Left kidney (tissue), 8 donors: Measurements from ENCODE around the gene ANTKMT. TPM values are rescaled to one million over a fixed set of nuclear protein-coding genes. Genes with fewer than 3 reads are reported as not detected.

Source experiments
- DNase-seq: peaks from one replicate; pipeline ENCODE4 v3.0.0-alpha.2; 2013
- long read RNA-seq, 8 donors: transcript quantifications; one replicate each; lab custom pipeline, GENCODE V29; 2026
- polyA plus RNA-seq: library from polyadenylated mRNA; unstranded; fragments of 120-200 nt; gene quantifications from one replicate; pipeline ENCODE4 v1.2.1, GENCODE V29; 2013; ENCODE audit not compliant: insufficient read length

Gene ANTKMT, protein sequence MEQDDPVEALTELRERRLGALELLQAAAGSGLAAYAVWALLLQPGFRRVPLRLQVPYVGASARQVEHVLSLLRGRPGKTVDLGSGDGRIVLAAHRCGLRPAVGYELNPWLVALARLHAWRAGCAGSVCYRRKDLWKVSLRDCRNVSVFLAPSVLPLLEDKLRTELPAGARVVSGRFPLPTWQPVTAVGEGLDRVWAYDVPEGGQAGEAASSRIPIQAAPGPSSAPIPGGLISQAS
- 9.0 TPM for polyA plus RNA-seq
- long read RNA-seq, donor 1, transcript FAM173A-207 (5 exons, 1,052 nt): major isoform, 13 of 23 reads
- long read RNA-seq, donor 1, transcript FAM173A-201 (4 exons, 806 nt): minor isoform, 5 of 23 reads
- long read RNA-seq, donor 1, partial matches to known transcripts: 0 of 23 reads
- long read RNA-seq, donor 1, other reads (novel, unspliced or antisense): 0 of 23 reads
- long read RNA-seq, donor 2, transcript FAM173A-207 (5 exons, 1,052 nt): major isoform, 13 of 17 reads
- long read RNA-seq, donor 2, partial matches to known transcripts: 0 of 17 reads
- long read RNA-seq, donor 2, other reads (novel, unspliced or antisense): 0 of 17 reads
- long read RNA-seq, donor 3, transcript FAM173A-207 (5 exons, 1,052 nt): major isoform, 8 of 8 reads
- long read RNA-seq, donor 3, partial matches to known transcripts: 0 of 8 reads
- long read RNA-seq, donor 3, other reads (novel, unspliced or antisense): 0 of 8 reads
- long read RNA-seq, donor 4, partial matches to known transcripts: 0 of 2 reads
- long read RNA-seq, donor 4, other reads (novel, unspliced or antisense): 0 of 2 reads
- long read RNA-seq, donor 5, transcript FAM173A-207 (5 exons, 1,052 nt): major isoform, 24 of 35 reads
- long read RNA-seq, donor 5, partial matches to known transcripts: 6 of 35 reads
- long read RNA-seq, donor 5, other reads (novel, unspliced or antisense): 0 of 35 reads
- long read RNA-seq, donor 6, transcript FAM173A-207 (5 exons, 1,052 nt): major isoform, 27 of 36 reads
- long read RNA-seq, donor 6, partial matches to known transcripts: 5 of 36 reads
- long read RNA-seq, donor 6, other reads (novel, unspliced or antisense): 0 of 36 reads
- long read RNA-seq, donor 7, transcript FAM173A-201 (4 exons, 806 nt): minor isoform, 7 of 32 reads
- long read RNA-seq, donor 7, transcript FAM173A-207 (5 exons, 1,052 nt): major isoform, 20 of 32 reads
- long read RNA-seq, donor 7, partial matches to known transcripts: 0 of 32 reads
- long read RNA-seq, donor 7, other reads (novel, unspliced or antisense): 0 of 32 reads
- long read RNA-seq, donor 8, partial matches to known transcripts: 0 of 3 reads
- long read RNA-seq, donor 8, other reads (novel, unspliced or antisense): 0 of 3 reads

DNA sequence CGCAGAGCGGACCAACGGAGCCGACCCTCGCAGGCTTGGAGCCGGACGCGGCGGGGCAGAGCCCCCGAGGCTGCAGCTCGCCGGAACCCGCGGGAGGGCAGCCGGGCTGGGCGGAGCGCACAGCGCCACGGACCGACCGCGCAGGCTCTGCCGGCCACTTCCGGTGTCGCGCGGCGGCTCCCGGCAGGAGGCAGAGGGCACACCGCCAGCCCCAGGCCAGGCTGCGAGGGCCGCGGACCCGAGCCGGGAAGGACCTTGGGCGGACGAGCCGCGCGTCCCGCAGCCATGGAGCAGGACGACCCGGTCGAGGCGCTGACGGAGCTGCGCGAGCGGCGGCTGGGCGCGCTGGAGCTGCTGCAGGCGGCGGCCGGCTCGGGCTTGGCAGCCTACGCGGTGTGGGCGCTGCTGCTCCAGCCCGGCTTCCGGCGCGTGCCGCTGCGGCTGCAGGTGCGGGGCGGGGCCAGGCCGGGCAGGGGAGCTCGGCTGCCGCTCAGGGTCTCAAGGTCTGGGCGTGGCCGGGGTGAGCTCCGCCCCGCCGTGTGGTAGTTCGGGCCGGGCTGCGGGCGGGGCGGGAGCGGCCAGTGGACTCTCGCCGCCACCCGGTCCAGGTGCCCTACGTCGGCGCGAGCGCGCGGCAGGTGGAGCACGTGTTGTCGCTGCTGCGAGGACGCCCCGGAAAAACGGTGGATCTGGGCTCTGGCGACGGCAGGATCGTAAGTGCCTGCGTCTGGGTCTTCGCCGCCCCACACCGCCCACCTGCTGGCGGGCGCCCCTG is at the start of gene ANTKMT:
Gene ANTKMT (plus strand): TSS at position 157 of the 775 bp plus-strand sequence. CDS start 129 bp downstream, at position 286.
- peak; percentile 72 for DNase-seq

DNA sequence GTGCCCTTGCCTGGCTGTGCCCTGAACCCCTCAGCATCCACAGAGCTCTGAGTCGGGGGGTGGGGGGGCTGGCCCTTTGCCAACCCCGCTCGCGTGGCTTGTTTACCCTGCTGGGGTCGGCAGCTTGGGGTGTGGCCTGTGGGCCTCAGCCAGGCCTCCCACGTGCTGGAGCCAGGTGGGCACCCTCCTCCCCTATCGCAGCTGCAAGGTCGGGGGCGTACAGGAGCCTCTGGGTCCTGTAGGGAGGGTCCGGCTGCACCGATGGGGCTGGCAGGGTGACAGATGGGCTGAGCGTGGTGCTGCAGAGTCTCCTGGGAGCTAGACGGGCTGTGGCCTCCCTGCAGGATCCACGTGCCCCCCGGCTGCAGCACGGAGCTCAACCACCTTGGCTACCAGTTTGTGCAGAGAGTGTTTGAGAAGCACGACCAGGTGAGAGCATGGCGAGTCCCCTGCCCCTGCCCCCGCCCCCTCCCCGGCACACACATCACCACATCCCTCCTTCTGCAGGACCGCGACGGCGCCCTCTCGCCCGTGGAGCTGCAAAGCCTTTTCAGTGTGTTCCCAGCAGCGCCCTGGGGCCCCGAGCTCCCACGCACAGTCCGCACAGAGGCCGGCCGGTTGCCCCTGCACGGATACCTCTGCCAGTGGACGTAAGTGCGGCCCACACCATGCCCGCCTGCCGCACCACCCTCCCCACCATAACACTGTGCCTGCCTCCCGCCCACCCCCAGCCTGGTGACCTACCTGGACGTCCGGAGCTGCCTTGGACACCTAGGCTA is 49.4 kb upstream of the ANTKMT start:
- no peak for DNase-seq

DNA sequence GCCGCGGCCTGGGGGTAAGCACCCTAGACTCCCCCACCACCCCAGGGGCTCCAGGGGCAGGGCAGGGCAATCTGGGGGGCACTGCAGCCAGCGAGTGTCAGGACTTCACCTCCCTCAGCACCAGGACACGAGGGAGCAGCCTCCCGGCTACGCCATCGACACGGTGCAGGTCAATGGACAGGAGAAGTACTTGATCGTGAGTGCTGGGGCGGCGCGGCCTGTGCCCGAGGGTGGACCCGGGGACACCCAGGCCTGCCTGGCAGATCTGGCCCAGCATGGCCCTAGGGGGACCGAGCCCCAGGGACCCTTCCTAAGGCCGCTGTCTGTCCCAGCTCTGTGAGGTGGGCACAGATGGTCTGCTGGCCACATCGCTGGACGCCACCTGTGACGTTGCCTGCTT is 48.6 kb upstream of the ANTKMT start:
- no peak for DNase-seq

DNA sequence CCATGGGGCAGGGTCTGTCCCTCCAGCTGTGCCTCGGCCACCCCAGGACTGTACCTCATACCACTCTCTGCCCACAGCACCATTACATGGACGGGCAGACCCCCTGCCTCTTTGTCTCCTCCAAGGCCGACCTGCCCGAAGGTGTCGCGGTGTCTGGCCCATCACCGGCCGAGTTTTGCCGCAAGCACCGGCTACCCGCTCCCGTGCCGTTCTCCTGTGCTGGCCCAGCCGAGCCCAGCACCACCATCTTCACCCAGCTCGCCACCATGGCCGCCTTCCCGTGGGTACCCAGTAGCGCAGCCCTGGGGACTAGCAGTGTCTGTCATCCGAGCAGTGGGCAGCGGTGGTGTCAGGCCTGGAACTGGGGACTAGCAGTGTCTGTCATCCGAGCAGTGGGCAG is 48.1 kb upstream of the ANTKMT start:
- DNase-seq: no peak

DNA sequence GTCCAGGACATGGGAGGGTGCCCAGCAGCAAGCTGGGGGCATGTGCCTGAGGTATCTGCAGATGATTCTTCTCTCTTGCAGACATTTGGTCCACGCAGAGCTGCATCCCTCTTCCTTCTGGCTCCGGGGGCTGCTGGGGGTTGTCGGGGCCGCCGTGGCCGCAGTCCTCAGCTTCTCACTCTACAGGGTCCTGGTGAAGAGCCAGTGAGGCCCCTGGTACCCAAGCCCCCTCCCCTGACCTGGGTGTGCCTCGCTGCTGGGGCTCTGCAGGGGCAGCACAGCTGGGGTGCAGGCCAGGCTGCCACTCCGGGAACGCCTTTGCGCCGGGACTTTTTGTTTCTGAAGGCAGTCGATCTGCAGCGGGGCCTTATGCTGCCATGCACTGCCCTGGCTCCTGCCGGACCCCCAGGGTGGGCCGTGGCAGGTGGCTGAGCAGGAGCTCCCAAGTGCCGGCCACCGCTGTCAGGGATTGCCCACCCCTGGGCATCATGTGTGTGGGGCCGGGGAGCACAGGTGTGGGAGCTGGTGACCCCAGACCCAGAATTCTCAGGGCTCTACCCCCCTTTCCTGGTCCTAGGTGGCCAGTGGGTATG is 47.5 kb upstream of the ANTKMT start:
- no peak for DNase-seq

DNA sequence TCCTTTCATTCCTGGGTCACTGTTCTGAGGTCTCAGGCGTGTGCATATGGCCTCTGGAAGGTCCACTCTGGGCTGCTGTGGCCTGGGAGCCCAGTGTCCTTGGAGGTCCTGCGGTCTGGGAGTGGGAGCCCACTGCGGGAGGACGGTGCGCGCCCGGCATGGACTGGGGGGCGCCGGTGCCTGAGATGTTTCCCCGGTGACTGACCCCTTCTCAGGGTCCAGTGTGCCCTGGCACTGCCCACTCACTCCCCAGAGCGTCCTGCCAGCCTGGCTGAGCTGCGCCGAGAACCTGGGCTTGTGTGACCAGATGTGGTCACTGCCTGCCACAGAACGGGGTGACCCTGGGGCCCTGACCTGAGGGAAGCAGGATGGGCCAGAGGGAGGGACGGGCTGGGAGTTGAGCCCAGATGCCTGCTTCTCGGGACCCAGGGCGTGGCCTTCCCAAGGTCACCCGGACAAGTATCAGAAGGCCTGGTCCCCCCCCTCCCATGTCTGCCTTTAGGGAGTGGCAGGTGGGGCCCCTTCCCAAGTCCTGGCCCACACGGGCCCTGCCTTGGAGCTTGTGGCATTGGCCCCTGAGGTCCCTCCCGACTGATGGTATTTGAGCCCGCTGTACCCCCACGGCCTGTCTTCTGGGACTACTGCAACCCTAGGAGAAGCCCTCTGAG is 46.6 kb upstream of the ANTKMT start:
- no peak for DNase-seq

DNA sequence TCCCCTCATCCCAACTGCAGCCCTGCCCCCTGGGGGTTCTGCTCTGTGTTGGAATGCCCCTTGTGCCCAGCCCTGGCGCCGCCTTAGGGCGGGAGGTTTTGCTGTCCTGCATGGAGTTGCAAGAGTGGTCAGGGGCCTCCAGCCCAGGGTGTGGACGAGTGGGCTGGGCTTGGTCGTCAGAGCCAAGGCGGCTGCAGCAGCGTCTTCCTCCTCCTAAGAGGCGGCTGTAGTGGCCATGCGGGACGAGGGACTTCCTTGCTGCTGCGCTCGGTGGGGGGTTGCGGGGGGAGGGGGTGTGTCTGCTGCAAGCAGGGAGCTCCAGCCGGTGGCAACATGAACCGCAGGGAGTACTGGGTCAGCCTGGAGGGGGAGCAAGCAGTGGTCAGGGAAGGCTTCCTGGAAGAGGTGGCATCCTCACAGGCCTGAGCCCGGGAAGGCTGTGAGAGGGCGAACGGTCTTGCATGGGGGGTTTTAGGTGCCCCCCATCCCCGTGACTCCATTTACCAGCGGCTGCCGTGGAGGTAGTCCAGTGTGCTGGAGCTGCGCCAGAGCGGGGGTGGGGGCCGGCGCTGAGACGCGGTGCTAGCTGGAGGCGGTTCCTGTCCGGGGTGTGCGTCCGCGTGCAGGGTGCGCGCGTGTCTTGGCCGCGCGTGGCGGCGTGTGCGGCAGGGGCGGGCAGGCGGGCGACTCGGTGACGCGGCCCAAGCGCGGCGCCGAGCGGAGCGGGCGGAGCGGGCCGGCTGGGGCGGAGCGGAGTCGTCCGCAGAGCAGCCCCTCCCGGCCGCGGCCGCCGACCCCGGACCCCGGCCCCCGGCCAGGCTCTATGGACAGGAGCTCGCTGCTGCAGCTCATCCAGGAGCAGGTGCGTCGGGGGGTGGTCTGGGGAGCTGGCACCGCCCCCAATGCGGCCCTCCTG is 45.7 kb upstream of the ANTKMT start, which contains the start of gene RHBDL1:
Gene RHBDL1 (plus strand): TSS at position 704 of the 916 bp plus-strand sequence. CDS start 120 bp downstream, at position 824.
- no peak for DNase-seq

DNA sequence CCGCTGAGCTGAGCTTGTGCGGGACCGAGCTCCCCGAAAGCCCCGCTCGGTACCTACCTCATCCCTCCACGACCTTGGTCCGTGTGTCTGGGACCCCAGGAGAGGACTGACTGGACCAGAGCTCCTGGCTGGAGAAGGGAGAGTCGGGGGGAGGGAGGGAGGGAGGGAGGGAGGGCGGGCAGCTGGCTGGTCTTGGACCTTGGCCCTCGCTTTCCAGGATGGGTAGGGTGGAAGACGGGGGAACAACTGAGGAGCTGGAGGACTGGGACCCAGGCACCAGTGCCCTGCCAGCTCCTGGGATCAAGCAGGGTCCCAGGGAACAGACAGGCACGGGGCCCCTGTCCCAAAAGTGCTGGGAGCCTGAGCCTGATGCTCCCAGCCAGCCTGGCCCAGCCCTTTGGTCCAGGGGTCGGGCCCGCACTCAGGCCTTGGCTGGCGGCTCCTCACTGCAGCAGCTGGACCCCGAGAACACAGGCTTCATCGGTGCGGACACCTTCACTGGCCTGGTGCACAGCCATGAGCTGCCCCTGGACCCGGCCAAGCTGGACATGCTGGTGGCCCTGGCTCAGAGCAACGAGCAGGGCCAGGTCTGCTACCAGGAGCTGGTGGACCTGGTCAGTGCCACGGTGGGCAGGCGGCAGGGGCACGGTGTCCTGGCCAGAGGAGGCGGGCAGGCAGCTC is 44.9 kb upstream of the ANTKMT start:
- DNase-seq: no peak

DNA sequence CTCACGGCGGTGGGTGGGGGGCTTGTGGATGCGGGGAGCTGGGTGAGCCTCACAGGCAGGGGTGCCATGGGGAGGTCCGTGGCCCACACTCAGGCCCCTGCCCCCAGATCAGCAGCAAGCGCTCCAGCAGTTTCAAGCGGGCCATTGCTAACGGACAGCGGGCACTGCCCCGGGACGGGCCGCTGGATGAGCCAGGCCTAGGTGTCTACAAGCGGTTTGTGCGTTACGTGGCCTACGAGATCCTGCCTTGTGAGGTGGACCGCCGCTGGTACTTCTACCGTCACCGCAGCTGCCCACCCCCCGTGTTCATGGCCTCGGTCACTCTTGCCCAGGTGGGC is 44.4 kb upstream of the ANTKMT start:
- DNase-seq: no peak

DNA sequence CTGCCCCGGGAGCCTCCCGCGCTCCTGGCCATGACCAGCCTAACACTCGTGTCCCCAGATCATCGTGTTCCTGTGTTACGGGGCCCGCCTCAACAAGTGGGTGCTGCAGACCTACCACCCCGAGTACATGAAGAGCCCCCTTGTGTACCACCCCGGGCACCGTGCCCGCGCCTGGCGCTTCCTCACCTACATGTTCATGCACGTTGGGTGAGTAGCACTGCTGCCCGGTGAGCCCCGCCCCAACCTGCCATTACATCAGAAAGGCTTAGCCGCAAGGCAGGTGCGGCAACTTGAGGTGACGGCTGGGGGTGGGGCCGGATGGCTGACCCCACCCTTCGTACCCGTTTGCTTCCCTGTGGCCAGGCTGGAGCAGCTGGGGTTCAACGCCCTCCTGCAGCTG is 44.0 kb upstream of the ANTKMT start:
- DNase-seq: no peak

DNA sequence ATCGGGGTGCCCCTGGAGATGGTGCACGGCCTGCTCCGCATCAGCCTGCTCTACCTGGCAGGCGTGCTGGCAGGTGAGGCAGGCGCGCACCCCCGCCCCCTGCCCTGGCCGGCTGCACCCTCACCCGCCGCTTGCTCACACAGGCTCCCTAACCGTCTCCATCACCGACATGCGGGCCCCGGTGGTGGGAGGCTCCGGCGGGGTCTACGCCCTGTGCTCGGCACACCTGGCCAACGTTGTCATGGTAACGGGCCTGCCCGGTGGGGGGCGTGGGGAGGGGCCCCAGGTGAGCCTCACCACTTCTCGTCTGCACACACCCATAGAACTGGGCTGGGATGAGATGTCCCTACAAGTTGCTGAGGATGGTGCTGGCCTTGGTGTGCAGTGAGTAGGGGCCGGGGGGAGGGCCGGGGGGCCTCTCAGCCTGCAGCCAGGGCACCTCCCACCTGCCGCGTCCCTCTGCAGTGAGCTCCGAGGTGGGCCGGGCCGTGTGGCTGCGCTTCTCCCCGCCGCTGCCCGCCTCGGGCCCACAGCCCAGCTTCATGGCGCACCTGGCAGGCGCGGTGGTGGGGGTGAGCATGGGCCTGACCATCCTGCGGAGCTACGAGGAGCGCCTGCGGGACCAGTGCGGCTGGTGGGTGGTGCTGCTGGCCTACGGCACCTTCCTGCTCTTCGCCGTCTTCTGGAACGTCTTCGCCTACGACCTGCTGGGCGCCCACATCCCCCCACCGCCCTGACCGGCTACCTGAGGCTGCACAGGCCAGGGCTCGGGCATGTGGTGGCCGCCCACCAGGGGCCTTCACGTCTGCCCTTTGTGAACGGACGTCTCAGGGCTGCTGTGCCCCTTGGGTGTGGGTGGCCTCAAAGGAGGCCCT is 43.4 kb upstream of the ANTKMT start:
- DNase-seq: no peak

DNA sequence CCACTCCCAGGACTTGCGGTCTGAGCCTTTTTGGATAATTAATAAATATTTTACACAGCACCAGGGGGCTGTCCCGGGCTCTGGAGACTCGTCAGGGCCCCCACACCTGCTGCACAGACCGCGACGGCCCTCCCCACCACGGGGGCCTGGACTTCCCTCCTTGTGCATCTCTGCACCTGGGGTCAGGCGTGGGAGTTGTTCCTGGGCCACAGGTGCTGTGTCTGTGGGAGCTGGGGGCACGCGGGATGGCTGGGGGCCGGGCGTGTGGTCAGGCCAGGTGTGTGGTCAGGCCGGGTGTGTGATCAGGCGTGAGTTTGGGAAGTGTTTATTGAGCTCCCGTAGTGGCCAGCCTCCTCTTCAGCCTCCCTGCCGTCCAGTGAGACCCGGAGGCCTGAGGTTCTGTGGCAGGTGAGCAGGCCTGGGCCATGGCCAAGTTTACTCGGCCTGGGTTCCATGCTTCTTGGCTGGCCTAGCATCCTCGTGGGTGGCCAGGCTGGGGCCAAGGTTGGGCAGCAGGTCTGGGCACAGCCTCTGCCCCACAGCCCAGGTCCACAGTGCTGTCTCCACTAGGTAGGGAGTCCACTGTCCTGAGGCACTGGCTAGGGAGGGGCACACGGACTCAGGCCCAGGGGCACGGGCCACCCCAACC is 42.6 kb upstream of the ANTKMT start:
- DNase-seq: no peak

DNA sequence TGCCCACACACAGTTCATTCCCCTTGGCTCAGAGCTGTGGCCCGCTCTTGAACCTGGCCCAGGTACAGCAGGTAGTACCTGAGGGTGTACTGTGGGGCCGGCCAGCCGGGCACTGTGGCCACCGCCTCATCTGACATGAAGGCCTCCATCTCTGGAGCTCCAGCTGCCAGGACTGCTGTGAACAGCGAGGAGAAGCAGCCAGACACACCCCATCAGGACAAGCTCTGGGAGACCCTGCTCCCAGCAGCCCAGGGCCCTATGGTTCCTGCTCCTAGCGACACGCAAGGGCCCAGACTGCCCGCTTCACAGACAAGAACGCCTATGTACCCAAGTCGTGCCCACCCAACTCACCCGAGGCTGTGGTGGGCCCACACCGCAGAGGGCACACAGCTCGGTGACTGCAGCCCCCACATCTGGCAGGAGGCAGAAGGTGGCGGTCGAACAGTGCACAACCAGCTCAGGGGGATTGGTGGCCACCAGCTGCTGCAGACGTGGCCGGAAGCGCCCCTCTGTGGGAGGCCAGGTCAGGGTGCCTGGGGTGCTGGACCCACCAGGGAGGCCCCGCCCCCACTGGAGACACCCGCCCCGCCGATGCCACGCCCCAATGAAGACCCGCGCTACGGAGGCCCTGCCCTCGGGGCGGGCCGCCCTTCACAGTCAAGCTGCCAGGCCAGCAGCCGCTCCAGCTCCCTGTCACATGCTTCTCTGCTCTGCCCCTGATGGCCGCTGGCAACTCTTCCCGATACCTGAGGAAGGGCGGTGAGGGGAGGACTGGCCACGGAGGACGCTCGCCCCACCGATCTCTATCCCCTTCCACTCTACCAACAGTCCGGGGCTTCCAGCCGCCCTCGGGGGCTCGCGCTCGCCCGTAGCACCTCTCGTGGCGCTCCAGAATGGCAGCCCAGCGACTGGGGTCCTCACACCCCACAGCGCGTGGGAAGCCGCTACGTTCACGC is 41.8 kb upstream of the ANTKMT start:
- no peak for DNase-seq

DNA sequence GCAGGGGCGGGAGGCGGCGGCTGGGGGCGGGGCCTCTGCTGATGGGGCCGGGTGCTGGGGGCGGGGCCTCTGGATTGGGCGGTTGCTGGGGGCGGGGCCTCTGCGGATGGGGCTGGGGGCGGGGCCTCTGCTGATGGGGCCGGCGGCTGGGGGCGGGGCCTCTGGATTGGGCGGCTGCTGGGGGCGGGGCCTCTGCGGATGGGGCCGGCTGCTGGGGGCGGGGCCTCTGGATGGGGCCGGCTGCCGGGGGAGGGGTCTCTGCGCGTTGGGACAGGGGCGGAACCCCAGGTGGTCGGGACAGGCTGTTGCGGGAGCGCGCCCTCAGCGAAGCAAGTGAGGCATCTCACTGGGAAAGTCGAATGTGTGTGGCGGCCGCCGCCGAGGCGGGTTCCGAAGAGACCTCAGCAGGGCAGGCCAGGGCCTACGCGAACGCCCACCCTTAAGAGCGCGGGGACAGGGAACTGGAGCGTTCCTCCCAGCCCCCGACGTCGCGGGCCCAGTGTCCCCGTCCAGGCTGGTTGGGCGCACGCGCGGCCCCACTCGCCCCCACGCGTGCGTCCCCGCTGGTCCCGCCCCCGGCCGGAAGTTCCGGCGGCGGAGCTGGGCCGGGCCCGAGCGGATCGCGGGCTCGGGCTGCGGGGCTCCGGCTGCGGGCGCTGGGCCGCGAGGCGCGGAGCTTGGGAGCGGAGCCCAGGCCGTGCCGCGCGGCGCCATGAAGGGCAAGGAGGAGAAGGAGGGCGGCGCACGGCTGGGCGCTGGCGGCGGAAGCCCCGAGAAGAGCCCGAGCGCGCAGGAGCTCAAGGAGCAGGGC is 40.9 kb upstream of the ANTKMT start, which contains the start of gene STUB1:
Gene STUB1 (plus strand): TSS at position 597 of the 811 bp plus-strand sequence. CDS start 116 bp downstream, at position 713.
- peak; percentile 71 for DNase-seq
